ENCODE data around the gene ARMS2. TPM values are rescaled to one million over a fixed set of nuclear protein-coding genes. Genes with fewer than 3 reads are reported as not detected.

ARMS2 gene
- total RNA-seq, 2 experiments from 2014 or later, result not detected

GRCh38 chr10:122480146-122480833 is 25.8 kb downstream of the ARMS2 start:
- no peak overlapping the region for H3K4me3 ChIP-seq (ENCODE audit: low read depth, low read length, poor library complexity, severe bottlenecking)
- POLR2A ChIA-PET, result interaction anchor here (0.6 kb wide), 1 partner anchor 29 kb away, joined by 3 read pairs; no protein-coding TSS in a partner anchor
- H3K36me3 ChIP-seq (ENCODE audit: insufficient read depth, low read length), result no peaks in the 10 kb centered on the region
- no peaks in the 10 kb centered on the region for H3K9me2 ChIP-seq (ENCODE audit: insufficient read depth, low read length)
- H3K9me3 ChIP-seq (ENCODE audit: low read length), result no peaks in the 10 kb centered on the region
- DNase-seq (ENCODE audit: low spot score), result no peak
- TF ChIP-seq CTCF (conservative IDR thresholded peaks at IDR 0.05; ENCODE audit: low read length) (no peak), EZH2phosphoT487 (IDR thresholded peaks at IDR 0.05; ENCODE audit: borderline replicate concordance, low read depth, low read length) (no peak)
- no peak overlapping the region for H3K27ac ChIP-seq (ENCODE audit: low read depth, low read length, poor library complexity, severe bottlenecking)
- H4K20me1 ChIP-seq (ENCODE audit: insufficient read depth, low read length), result no peaks in the 10 kb centered on the region
- no peak overlapping the region for H2AFZ ChIP-seq (ENCODE audit: low read length)
- no peaks in the 10 kb centered on the region for H3K79me2 ChIP-seq (ENCODE audit: insufficient read depth, low read depth, low read length)
- intact Hi-C loops (cut with micrococcal nuclease; ENCODE audit: unreplicated experiment), result no loop called here
- no peak overlapping the region for H3K4me2 ChIP-seq (ENCODE audit: low read length)
- CTCF ChIA-PET (ENCODE audit: unreplicated experiment), result no interaction called here
- H3K4me1 ChIP-seq (ENCODE audit: insufficient read depth, low read length, poor library complexity, severe bottlenecking), result no peaks in the 10 kb centered on the region
- BruUV-seq (replicated peaks), result no TSS peak

- no TSS peak for BruUV-seq (replicated peaks)
- Histone ChIP-seq H3K9me3 (ENCODE audit: low read length) (no peaks in the 10 kb centered on the region), H3K4me3 (ENCODE audit: low read depth, low read length, poor library complexity, severe bottlenecking) (no peak overlapping the region), H3K36me3 (ENCODE audit: insufficient read depth, low read length) (no peaks in the 10 kb centered on the region), H2AFZ (ENCODE audit: low read length) (no peak overlapping the region), H3K9me2 (ENCODE audit: insufficient read depth, low read length) (no peaks in the 10 kb centered on the region), H3K4me2 (ENCODE audit: low read length) (no peak overlapping the region), H3K4me1 (ENCODE audit: insufficient read depth, low read length, poor library complexity, severe bottlenecking) (no peaks in the 10 kb centered on the region), H4K20me1 (ENCODE audit: insufficient read depth, low read length) (no peaks in the 10 kb centered on the region), H3K27ac (ENCODE audit: low read depth, low read length, poor library complexity, severe bottlenecking) (no peak overlapping the region), H3K79me2 (ENCODE audit: insufficient read depth, low read depth, low read length) (no peaks in the 10 kb centered on the region)
- POLR2A ChIA-PET, result interaction anchor here (0.5 kb wide), 1 partner anchor 675 kb away, joined by 3 read pairs; no protein-coding TSS in a partner anchor
- CTCF ChIA-PET (ENCODE audit: unreplicated experiment), result no interaction called here
- no peak for DNase-seq (ENCODE audit: low spot score)
- intact Hi-C loops (cut with micrococcal nuclease; ENCODE audit: unreplicated experiment), result no loop called here
- TF ChIP-seq EZH2phosphoT487 (IDR thresholded peaks at IDR 0.05; ENCODE audit: borderline replicate concordance, low read depth, low read length), result no peak
- TF ChIP-seq CTCF (conservative IDR thresholded peaks at IDR 0.05; ENCODE audit: low read length), result no peak
Observed at GRCh38 chr10:122481296-122482056, 27.0 kb downstream of the ARMS2 start.
